NCI-H187 (cell line): ENCODE data around the gene PARPBP.
"Not testable (repeated sequence)": the region's sequence is repeated elsewhere in the genome, so short reads cannot be mapped to it uniquely, and the experiment has no call there.

Experiments
- DNase-seq, 2 experiments: peaks; one replicate each; lab custom pipeline; 2025; lab: John Stamatoyannopoulos, UW

The PARPBP gene, protein sequence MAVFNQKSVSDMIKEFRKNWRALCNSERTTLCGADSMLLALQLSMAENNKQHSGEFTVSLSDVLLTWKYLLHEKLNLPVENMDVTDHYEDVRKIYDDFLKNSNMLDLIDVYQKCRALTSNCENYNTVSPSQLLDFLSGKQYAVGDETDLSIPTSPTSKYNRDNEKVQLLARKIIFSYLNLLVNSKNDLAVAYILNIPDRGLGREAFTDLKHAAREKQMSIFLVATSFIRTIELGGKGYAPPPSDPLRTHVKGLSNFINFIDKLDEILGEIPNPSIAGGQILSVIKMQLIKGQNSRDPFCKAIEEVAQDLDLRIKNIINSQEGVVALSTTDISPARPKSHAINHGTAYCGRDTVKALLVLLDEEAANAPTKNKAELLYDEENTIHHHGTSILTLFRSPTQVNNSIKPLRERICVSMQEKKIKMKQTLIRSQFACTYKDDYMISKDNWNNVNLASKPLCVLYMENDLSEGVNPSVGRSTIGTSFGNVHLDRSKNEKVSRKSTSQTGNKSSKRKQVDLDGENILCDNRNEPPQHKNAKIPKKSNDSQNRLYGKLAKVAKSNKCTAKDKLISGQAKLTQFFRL

DNA sequence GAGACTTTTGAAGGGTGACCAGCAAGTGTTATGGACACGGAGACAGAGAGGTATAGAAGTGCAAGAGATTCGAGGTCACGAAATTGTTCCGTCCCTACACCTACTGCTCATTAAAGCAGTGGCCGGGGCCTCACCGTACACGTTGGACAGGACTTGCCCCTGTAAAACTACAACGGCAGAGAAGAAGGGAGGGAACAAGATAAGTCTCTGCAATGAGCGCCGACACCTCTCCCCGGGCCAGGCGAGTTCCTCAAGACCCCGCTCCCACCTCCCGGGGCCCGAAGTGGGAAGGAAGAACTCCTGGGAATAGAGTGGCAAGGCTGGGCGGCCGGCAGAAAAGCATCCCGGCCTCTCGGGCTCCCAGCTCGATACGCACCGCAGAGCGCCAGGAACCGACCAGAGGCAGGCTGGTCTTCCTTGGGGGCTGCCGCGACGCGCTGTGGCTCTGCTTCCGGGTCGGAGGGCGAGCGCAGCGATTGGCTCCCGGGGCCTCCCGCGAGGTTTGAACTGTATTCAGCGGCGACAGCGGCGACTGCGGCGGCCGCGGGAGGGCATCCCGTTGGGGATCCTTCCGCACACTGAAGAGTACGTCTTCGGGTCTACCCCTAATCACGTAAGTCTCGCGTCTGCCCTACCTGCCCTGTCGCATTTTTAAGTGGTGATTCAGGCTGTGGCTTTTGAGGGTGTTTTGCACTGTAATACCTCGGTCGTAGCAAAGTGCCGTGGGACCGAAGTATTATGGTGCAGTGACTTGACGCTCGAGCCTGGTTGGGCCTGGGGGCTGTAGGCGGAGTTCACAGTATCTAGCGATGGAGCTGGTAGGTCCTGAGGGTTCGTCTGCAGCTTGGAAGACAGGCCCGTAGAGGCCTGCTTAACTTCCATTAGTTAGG, at the start of gene PARPBP, which contains the start of gene NUP37:
Gene PARPBP, plus strand, starts transcription at position 510 of the 890 bp plus-strand sequence. CDS start 3,706 bp downstream, outside the sequence.
Gene NUP37, minus strand, starts transcription at position 441 of the 890 bp plus-strand sequence. CDS start 1,596 bp downstream, outside the sequence.
- peak; percentile 82 for DNase-seq

DNA sequence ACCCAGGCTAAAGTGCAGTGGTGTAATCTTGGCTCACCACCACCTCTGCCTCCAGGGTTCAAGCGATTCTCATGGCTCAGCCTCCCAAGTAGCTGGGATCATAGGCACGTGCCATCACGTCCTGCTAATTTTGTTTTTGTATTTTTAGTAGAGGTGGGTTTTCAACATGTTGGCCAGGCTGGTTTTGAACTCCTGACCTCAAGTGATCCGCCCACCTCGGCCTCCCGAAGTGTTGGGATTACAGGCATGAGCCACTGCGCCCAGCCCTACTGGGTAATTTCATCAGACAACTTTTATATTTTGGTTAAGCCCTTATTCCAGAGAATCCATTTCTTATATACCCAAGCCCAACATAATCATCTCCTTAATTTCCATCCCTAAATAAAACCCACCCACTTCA, 47.9 kb upstream of the PARPBP start:
- DNase-seq, result not testable (repeated sequence)

DNA sequence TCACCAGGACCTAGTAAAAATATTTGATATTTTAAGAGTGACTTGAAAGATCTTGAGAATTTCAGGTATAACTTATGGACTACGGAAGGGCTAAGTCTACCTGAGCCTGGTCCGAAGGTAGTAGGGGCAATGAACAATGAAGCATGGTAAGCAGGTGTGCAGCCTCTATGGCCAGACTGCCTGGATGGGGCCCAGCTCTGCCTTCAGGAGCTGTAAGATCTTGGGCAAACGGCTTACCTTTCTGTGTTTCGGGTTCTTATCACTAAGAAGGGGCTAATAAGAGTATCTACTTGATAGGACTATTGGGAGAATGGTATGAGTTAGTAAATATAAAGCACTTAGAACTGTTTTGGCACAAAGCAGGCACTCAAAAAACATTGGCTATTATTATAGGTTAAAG, 39.1 kb upstream of the PARPBP start:
- DNase-seq, result no peak

DNA sequence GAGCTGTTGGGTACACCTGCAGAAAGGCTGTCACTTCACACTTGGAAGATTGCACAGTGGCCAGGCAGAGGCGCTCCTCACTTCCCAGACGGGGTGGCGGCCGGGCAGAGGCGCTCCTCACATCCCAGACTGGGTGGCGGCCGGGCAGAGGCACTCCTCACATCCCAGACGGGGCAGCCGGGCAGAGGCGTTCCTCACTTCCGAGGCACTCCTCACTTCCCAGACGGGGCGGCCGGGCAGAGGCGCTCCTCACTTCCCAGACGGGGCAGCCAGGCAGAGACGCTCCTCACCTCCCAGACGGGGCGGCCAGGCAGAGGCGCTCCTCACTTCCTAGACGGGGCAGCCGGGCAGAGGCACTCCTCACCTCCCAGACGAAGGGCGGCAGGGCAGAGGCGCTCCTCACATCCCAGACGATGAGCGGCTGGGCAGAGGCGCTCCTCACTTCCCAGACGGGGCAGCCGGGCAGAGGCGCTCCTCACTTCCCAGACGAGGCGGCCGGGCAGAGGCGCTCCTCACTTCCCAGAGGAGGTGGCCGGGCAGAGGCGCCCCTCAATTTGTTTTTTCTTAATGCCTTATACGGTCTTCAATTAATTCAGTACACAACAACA, 30.7 kb upstream of the PARPBP start:
- not testable (repeated sequence) for DNase-seq

DNA sequence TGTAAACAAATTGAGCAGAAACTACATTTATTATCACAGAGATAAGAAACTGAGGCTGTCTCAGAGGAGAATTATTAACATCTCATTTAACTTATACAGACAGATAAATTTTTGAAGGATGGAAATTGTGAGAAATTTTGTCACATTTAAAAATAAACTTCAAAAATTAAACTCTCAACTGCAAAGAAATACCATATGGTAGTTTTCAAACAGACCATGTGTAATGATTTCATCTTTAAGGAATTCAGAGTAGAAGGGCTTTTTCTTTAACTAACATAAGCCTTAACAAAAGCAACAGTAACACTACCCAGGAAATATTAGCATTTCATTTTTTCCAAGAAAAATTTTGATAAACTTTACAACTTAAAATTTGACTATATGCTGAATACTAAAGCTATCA, 26.7 kb upstream of the PARPBP start:
- no peak for DNase-seq

DNA sequence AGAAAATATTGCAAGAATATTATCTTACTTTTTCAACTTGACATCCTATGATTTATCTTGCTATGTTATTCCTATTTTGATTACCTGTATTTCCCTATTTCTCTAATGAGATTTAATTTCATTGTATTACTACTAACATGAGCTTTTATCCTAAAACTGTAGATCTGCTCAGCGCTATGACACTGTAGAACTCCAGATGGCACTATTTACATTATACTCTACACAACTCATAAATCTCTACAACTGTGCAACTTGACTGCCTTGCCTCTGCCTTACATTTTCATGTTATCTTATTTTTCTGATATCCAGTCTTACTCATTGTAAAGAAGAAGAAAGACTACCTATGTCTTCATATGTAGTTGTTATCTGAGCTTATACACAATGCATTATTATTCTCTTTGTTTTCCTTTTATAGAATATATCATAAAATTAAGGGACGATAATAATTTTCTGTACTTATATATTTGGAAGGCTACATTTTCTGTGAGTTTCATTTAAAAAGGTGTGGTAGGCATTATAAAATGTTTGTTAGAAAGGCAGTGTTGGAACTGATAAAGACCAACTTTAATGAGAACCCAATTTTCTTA, 24.2 kb upstream of the PARPBP start:
- DNase-seq, result peak in 1 of 2 experiments; percentile 2

DNA sequence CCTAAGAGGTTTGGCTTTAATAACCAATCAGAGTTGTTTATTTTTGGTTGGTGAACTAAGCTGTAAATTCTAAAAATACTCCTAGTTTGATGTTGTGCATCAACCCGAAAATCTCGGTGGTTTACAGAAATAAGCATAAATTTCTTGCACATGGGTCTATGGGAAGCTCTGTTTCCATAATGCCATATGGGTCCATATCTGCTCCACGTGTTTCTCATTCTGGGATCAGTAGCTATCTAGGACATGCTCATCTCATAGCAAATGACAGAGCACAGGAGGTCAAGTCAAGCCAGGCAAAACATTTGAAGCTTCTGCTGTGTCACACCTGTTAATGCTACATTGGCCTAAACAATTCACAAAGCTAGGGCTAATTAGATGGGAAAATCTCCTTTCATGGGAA, 23.1 kb upstream of the PARPBP start:
- DNase-seq, result no peak

DNA sequence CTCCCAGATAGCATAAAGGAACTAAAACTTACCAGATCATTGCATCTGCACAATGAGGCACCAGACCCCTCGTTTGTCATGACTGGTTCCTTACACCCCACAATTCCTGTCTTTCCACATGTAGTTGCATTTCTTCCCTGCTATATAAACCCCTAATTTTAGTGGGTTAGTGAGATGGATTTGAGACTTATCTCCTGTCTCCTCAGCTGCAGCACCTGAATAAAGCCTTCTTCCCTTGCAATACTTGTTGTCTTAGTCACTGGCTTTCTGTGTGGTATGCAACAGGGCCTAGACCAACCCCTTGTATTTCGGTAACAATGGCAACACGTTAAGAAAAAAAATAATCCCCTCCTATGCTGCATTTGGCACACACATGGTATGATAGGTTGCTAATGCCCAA, 13.1 kb upstream of the PARPBP start:
- no peak for DNase-seq

DNA sequence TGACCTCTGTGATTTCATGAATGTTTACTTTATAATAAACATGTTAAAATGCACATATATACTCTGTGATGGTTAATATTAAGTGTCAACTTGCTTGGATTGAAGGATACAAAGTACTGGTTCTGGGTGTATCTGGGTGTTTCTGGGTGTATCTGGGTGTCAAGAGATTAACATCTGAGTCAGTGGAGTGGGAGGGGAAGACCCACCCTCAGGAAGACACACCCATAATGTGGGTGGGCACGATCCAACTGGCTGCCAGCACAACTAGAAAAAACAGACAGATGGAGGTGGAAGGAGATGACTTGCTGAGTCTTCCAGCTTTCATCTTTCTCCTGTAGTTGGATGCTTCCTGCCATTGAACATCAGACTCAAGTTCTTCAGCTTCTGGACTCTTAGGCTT, 12.0 kb upstream of the PARPBP start:
- no peak for DNase-seq

DNA sequence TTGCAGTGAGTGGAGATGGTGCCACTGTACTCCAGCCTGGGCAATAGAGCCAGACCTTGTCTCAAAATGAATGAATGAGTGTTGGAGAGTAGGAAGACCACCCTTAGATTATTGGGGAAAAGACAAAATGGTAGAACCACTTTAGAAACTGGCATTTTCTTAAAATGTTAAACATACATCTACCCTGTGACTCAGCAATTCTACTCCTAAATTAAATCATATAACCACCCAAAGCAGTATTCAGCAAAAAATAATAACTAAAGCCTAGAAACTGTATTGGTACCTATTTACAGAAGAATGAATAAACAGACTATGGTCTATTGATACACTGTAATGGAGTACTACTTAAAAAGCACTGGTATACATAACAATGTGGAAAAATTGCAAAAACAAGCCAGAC, 9.2 kb upstream of the PARPBP start:
- no peak for DNase-seq

DNA sequence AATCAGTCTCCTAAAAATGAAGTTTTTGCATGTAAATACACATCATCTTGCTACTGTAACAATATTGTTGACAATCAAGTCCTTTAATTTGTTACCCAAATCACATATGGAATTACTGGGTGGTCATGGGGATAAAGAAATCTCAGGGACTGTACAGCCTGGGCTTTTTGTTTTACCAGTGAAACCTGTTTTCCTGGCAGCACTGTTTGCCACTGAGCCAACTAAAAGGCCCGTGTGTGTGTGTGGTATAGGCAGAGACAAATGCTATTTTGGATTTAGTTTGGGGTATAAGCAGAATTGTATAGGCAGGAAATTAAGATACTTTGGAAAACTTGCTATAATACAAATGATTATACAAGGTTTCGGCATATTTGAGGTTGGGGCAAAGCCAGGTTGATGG, 5.8 kb upstream of the PARPBP start:
- no peak for DNase-seq

DNA sequence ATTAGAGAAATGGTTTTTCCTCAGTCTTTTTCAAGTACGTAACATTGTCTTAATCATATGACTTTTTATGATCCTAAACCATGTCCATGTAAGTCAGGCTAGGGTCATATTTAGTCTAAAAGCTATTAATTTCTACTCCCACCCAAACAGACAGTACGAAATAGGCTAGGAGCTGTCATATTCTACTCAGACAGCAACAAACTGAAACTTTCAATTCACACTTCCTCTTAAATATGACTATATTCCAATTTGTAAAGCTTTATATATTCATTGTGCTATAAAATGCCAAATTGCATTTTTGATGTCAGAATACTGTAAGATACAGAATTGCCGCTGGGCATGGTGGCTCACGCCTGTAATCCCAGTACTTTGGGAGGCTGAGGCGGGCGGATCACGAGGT, 3.6 kb upstream of the PARPBP start:
- no peak for DNase-seq

DNA sequence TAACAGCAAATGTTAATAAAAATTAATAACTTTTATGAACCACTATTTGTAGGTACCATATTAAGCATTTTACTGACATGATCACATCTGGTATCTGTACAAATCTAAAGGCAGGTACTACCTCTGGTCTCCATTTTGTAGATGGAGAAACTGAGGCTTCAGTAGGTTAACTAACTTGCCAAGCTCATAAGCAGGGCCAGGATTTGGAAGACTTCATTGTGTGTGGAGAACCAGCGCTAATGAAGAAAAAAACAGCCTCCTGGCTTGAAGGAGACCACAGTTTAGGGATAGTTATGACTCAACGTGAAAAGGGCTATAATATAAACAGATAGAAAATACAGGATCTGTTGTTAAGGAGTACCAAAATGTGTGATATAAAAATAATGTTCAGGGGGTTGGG, 1.1 kb upstream of the PARPBP start:
- DNase-seq, result no peak

DNA sequence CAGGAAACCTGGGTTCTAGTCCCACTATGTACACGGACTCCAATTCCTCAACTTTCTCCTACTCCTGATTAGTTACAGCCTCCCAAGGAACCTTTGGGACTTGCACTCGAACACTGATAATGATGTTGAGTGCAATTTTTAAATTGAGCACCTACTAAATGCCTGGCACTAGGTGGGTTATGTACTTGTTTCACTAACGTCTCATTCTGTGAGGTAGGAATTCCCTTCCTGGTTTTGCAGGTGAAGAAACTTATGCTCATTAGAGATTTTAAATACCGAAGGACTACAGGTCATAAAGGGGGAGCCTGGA, 536 bp downstream of the PARPBP start:
- DNase-seq, result no peak

DNA sequence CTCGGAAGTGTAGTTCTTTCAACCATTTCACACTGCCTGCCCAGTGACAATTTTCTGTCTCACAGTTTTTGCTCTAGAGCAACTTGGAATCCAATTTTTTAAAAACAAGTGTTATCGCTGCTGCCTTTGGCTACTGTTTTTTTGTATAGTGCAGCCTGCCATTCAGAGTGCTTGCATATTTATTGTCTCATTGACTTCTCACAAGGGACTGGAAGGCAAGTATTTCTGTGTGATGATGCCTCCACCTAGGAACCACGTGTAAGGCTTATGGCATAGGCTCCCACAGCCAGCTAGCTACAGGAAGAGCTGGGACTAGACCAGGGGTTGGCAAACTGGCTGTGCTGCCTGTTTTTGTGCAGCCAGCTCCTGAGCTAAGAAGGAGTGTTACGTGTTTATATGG, 903 bp downstream of the PARPBP start:
- DNase-seq, result no peak

DNA sequence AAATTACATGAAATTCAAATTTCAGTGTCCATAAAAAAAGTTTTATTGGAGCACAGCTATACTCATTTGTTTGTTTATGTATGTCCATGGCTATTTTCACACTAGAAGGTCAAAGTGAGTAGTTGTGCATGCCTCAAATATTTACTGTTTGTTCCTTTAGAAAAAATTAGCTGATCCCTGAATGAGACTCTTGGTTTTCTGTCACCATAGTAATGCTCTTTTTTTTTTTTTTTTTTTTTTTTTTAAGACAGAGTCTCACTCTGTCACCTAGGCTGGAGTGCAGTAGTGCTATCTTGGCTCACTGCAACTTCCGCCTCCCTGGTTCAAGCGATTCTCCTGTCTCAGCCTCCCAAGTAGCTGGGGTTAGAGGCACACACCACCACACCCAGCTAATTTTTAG, 1.3 kb downstream of the PARPBP start:
- DNase-seq, result not testable (repeated sequence)

DNA sequence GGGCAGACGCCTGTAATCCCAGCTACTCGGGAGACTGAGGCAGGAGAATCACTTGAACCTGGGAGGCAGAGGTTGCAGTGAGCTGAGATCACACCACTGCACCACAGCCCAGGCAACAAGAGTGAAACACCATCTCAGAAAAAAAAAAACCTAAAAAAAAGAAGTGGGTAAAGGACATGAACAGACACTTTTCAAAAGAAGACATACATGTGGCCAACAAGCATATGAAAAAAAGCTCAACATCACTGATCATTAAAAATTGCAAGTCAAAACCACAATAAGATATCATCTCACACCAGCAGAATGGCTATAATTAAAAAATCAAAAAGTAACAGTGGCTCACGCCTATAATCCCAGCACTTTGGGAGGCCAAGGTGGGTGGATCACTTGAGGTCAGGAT, 10.7 kb downstream of the PARPBP start:
- DNase-seq, result not testable (repeated sequence)

DNA sequence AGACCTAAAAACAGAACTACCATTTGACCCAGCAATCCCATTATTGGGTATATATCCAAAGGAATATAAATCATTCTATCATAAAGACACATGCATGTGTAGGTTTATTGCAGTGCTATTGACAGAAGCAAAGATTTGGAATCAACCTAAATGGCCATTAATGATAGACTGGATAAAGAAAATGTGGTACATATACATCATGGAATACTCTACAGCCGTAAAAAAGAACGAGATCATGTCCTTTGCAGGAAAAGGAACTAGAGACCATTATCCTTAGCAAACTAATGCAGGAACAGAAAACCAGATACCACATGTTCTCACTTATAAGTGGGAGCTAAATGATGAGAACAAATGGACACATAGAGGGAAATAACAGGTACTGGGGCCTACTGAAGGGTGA, 11.5 kb downstream of the PARPBP start:
- not testable (repeated sequence) for DNase-seq

DNA sequence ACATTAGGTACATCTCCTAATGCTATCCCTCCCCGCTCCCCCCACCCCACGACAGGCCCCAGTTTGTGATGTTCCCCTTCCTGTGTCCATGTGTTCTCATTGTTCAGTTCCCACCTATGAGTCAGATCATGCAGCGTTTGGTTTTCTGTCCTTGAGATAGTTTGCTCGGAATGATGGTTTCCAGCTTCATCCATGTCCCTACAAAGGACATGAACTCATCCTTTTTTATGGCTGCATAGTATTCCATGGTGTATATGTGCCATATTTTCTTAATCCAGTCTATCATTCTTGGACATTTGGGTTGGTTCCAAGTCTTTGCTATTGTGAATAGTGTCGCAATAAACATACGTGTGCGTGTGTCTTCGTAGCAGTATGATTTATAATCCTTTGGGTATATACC, 17.6 kb downstream of the PARPBP start:
- not testable (repeated sequence) for DNase-seq

DNA sequence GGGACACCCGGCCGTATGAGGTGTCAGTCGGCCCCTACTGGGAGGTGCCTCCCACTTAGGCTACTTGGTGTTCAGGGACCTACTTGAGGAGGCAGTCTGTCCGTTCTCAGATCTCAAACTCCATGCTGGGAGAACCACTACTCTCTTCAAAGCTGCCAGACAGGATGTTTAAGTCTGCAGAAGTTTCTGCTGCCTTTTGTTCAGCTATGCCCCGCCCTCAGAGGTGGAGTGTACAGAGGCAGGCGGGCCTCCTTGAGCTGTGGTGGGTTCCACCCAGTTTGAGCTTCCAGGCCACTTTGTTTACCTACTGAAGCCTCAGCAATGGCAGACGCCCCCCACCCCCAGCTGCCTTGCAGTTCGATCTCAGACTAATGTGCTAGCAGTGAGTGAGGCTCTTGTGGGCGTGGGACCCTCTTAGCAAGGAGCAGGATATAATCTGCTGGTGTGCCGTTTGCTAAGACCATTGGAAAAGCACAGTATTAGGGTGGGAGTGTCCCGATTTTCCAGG, 22.9 kb downstream of the PARPBP start:
- not testable (repeated sequence) for DNase-seq

DNA sequence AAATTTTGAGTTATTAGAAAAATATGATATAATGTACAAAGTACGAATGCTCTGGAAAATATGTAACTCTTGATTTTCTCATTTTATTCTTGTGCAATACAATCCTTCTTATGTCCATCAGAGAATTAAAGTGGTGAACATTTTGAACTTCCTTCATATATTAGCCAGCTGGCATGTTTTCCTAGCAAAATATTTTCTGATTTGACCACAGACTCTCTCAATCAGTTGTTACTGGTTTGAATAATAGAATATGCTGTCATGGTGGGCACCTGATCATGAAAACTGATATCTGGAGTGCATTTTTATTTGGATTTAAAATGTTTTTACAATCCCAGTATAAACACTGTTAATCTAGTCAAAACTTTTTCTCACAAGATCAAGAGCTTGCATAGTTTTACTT, 24.2 kb downstream of the PARPBP start:
- DNase-seq, result no peak
